GM23248 (cell line): Measurements from ENCODE around the gene PCLO. TPM values are rescaled to one million over a fixed set of nuclear protein-coding genes. Genes with fewer than 3 reads are reported as not detected.
A peak's percentile ranks its signal among the peaks of the same experiment; 100 is the strongest.

Experiments
- DNase-seq: peaks from one replicate; pipeline ENCODE4 v3.0.0-alpha.2; 2015
- H2AFZ ChIP-seq: fragments of 200-600 bp; sonication (generic); 2 replicates; pipeline ENCODE4 v1.6.1; 2016; ENCODE audit warnings: antibody characterized with exemption
- H3F3A ChIP-seq: fragments of 200-600 bp; sonication (generic); 2 replicates; pipeline ENCODE4 v1.6.1; 2016; ENCODE audit warnings: mild to moderate bottlenecking, antibody characterized with exemption, mixed run types; ENCODE audit not compliant: insufficient read depth
- H3K27ac ChIP-seq: fragments of 200-600 bp; sonication (generic); 2 replicates; pipeline ENCODE4 v1.5.1; 2016; ENCODE audit warnings: mild to moderate bottlenecking
- H3K27me3 ChIP-seq: fragments of 200-600 bp; sonication (generic); replicated peaks from 2 replicates; pipeline ENCODE4 v1.6.1; 2016; ENCODE audit warnings: mild to moderate bottlenecking; ENCODE audit not compliant: insufficient read depth
- H3K36me3 ChIP-seq: fragments of 200-600 bp; sonication (generic); 2 replicates; pipeline ENCODE4 v1.6.1; 2016; ENCODE audit warnings: low read depth, mild to moderate bottlenecking
- H3K4me1 ChIP-seq: fragments of 200-600 bp; sonication (generic); 2 replicates; pipeline ENCODE4 v1.6.1; 2016; ENCODE audit warnings: mild to moderate bottlenecking; ENCODE audit not compliant: insufficient read depth
- H3K4me2 ChIP-seq: fragments of 200-600 bp; sonication (generic); one replicate; pipeline ENCODE4 v1.6.1; 2016; ENCODE audit warnings: mild to moderate bottlenecking; ENCODE audit not compliant: unreplicated experiment
- H3K4me3 ChIP-seq: fragments of 200-600 bp; sonication (generic); 2 replicates; pipeline ENCODE4 v1.5.1; 2016; ENCODE audit warnings: mild to moderate bottlenecking
- H3K79me2 ChIP-seq: fragments of 200-600 bp; sonication (generic); 2 replicates; pipeline ENCODE4 v1.6.1; 2016; ENCODE audit warnings: mild to moderate bottlenecking; ENCODE audit not compliant: insufficient read depth
- H3K9ac ChIP-seq: fragments of 200-600 bp; sonication (generic); 2 replicates; pipeline ENCODE4 v1.6.1; 2016; ENCODE audit warnings: mild to moderate bottlenecking
- H3K9me2 ChIP-seq: fragments of 200-600 bp; sonication (generic); 2 replicates; pipeline ENCODE4 v1.6.1; 2016; ENCODE audit warnings: mixed run types, mild to moderate bottlenecking, moderate library complexity; ENCODE audit not compliant: insufficient read depth
- H3K9me3 ChIP-seq: fragments of 200-600 bp; sonication (generic); one replicate; pipeline ENCODE4 v1.6.1; 2017; ENCODE audit warnings: low read depth
- H4K20me1 ChIP-seq: fragments of 200-600 bp; sonication (generic); 2 replicates; pipeline ENCODE4 v1.6.0; 2016; ENCODE audit not compliant: insufficient read depth
- EZH2 ChIP-seq: fragments of 200-600 bp; sonication (generic); IDR thresholded peaks from 2 replicates; pipeline ENCODE4 v1.6.1; 2018; ENCODE audit warnings: antibody characterized with exemption, mild to moderate bottlenecking; ENCODE audit not compliant: insufficient read depth, poor library complexity, severe bottlenecking
- EZH2phosphoT487 ChIP-seq: fragments of 200-600 bp; sonication (generic); IDR thresholded peaks from 2 replicates; pipeline ENCODE4 v1.6.1; 2018; ENCODE audit warnings: antibody characterized with exemption, moderate library complexity, mild to moderate bottlenecking, low read depth; ENCODE audit not compliant: insufficient read depth
- WGBS, 2 experiments: methylation state at CpG; one replicate each; pipeline ENCODE4 v1.1.6; 2015 to 2017; ENCODE audit warnings: low lambda C conversion rate in 2 of 2, low coverage in 1 of 2; ENCODE audit errors: missing lambda C conversion rate in 2 of 2; 5-methylcytosine and 5-hydroxymethylcytosine counted together
- in situ Hi-C: fragments of 300-500 bp; cut with MboI; formaldehyde crosslinking; loops from 2 replicates; pipeline ENCODE4 v1.15.0; 2020
- polyA plus RNA-seq: library from polyadenylated mRNA; unstranded; fragments of >200 nt; fragmentation: Nextera tagmentation; extraction: Ambion mirVana; gene quantifications from 2 replicates; pipeline ENCODE4 v1.2.1, GENCODE V29; 2016
- total RNA-seq: library from RNA; depleted of rRNA; stranded (reverse); fragments of >200 nt; shearing (Covaris generic); gene quantifications from 2 replicates; pipeline ENCODE4 v1.2.3, GENCODE V29; 2014

Gene PCLO
- total and polyA plus RNA-seq, 2 experiments from 2014 or later: 0.04 TPM; not detected in 1

GRCh38 chr7:83130623-83131545 is 31.8 kb downstream of the PCLO start:
- no peaks in the 10 kb centered on the region for H3K9me2 ChIP-seq
- in situ Hi-C loops: no loop called here
- H3K36me3 ChIP-seq: no peaks in the 10 kb centered on the region
- no peaks in the 10 kb centered on the region for H4K20me1 ChIP-seq
- no peak overlapping the region for H3K27ac ChIP-seq
- 32 to 33% methylated on average over 5 of the region's 5 CpGs for WGBS, 2 experiments
- H3K9me3 ChIP-seq: no peaks in the 10 kb centered on the region
- H3F3A ChIP-seq: no peaks in the 10 kb centered on the region
- H3K4me3 ChIP-seq: no peak overlapping the region
- no peak for DNase-seq
- no peaks in the 10 kb centered on the region for H3K27me3 ChIP-seq
- no peak overlapping the region for H2AFZ ChIP-seq
- H3K4me2 ChIP-seq: no peak overlapping the region
- H3K4me1 ChIP-seq: no peaks in the 10 kb centered on the region
- no peaks in the 10 kb centered on the region for H3K79me2 ChIP-seq
- no peak overlapping the region for H3K9ac ChIP-seq
- TF ChIP-seq EZH2 (no peak), EZH2phosphoT487 (no peak)

- no peak for TF ChIP-seq EZH2
- no peak for TF ChIP-seq EZH2phosphoT487
- DNase-seq: no peak
- Histone ChIP-seq H3K4me2 (no peak overlapping the region), H3F3A (no peaks in the 10 kb centered on the region), H4K20me1 (no peaks in the 10 kb centered on the region), H3K27me3 (no peaks in the 10 kb centered on the region), H3K4me3 (no peak overlapping the region), H3K9ac (no peak overlapping the region), H3K36me3 (no peaks in the 10 kb centered on the region), H2AFZ (no peak overlapping the region), H3K9me3 (no peaks in the 10 kb centered on the region), H3K9me2 (no peaks in the 10 kb centered on the region), H3K27ac (no peak overlapping the region), H3K4me1 (no peaks in the 10 kb centered on the region), H3K79me2 (no peaks in the 10 kb centered on the region)
- WGBS, 2 experiments: 41 to 54% methylated on average over 5 of the region's 5 CpGs
- in situ Hi-C loops: no loop called here
Measured at GRCh38 chr7:83130191-83130590, 32.5 kb downstream of the PCLO start.

GRCh38 chr7:83119494-83119893 is 43.2 kb downstream of the PCLO start:
- Histone ChIP-seq H3K9ac (no peak overlapping the region), H2AFZ (no peak overlapping the region), H3K9me3 (no peaks in the 10 kb centered on the region), H3F3A (no peaks in the 10 kb centered on the region), H3K79me2 (no peaks in the 10 kb centered on the region), H4K20me1 (no peaks in the 10 kb centered on the region), H3K36me3 (no peaks in the 10 kb centered on the region), H3K9me2 (no peaks in the 10 kb centered on the region), H3K27ac (no peak overlapping the region), H3K4me2 (no peak overlapping the region), H3K4me3 (no peak overlapping the region), H3K4me1 (no peaks in the 10 kb centered on the region), H3K27me3 (no peaks in the 10 kb centered on the region)
- TF ChIP-seq EZH2 (no peak), EZH2phosphoT487 (no peak)
- peak; percentile 3 for DNase-seq
- in situ Hi-C loops: no loop called here
- WGBS, 2 experiments: 19 to 38% methylated on average over 2 of the region's 2 CpGs

DNA sequence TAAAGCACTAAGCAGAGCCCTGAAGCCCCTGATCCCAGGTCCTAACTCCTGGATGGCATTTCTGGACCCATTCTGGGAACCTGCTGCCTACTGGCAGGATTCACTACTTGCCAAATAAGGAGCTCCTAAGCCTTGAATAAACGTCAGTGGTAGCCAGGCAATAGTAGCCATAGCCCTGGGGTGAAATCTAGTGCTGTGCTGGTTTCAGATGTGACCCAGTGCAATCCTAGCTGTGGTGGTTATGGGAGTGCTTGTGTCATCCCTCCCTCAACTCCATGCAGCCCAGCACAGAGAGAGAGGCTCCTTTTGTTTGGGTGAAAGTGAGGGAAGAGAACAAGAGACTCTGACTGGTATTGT is 43.7 kb downstream of the PCLO start:
- Histone ChIP-seq H3K79me2 (no peaks in the 10 kb centered on the region), H3K36me3 (no peaks in the 10 kb centered on the region), H3K27me3 (no peaks in the 10 kb centered on the region), H2AFZ (no peak overlapping the region), H3K4me3 (no peak overlapping the region), H3F3A (no peaks in the 10 kb centered on the region), H4K20me1 (no peaks in the 10 kb centered on the region), H3K27ac (no peak overlapping the region), H3K9me2 (no peaks in the 10 kb centered on the region), H3K4me2 (no peak overlapping the region), H3K9ac (no peak overlapping the region), H3K9me3 (no peaks in the 10 kb centered on the region), H3K4me1 (no peaks in the 10 kb centered on the region)
- in situ Hi-C loops: no loop called here
- no peak for DNase-seq
- TF ChIP-seq EZH2 (no peak), EZH2phosphoT487 (no peak)
- WGBS, 2 experiments: 0% methylated on average over 1 of the region's 1 CpG
